Prostate gland (tissue), 2 donors: Measurements from ENCODE around the gene LRRC74B.
"Not testable (repeated sequence)": the region's sequence is repeated elsewhere in the genome, so short reads cannot be mapped to it uniquely, and the experiment has no call there.

Experiments
- POLR2A ChIP-seq: fragments of 450-650 bp; IDR thresholded peaks from one replicate; pipeline ENCODE4 v1.6.1; 2016; ENCODE audit warnings: antibody characterized with exemption, mild to moderate bottlenecking
- POLR2AphosphoS5 ChIP-seq: sonication (generic); formaldehyde crosslinking; IDR thresholded peaks from one replicate; pipeline ENCODE4 v1.6.1; 2017; ENCODE audit warnings: antibody characterized with exemption
- TF ChIP-seq, protein P1 (sequence below), 4 experiments: fragments of 200-600 bp in 2 of 4; fragments of 450-650 bp in 2 of 4; sonication (generic) in 2 of 4; IDR thresholded peaks; 1 replicate in 3 of 4; 2 replicates in 1 of 4; pipeline ENCODE4 v1.5.1; 2016 to 2019; ENCODE audit warnings: antibody characterized with exemption in 4 of 4, mild to moderate bottlenecking in 2 of 4, moderate library complexity in 2 of 4

- TF ChIP-seq, protein P1, sequence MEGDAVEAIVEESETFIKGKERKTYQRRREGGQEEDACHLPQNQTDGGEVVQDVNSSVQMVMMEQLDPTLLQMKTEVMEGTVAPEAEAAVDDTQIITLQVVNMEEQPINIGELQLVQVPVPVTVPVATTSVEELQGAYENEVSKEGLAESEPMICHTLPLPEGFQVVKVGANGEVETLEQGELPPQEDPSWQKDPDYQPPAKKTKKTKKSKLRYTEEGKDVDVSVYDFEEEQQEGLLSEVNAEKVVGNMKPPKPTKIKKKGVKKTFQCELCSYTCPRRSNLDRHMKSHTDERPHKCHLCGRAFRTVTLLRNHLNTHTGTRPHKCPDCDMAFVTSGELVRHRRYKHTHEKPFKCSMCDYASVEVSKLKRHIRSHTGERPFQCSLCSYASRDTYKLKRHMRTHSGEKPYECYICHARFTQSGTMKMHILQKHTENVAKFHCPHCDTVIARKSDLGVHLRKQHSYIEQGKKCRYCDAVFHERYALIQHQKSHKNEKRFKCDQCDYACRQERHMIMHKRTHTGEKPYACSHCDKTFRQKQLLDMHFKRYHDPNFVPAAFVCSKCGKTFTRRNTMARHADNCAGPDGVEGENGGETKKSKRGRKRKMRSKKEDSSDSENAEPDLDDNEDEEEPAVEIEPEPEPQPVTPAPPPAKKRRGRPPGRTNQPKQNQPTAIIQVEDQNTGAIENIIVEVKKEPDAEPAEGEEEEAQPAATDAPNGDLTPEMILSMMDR (IDR thresholded peaks at IDR 0.05): not testable (repeated sequence)
- not testable (repeated sequence) for TF ChIP-seq POLR2A, POLR2AphosphoS5
Measured at GRCh38 chr22:21096878-21097277, 51.1 kb downstream of the LRRC74B start.
